Liver (tissue), 3 donors: ENCODE results near the gene HSD17B1.

Experiments
- FOXA1 ChIP-seq: IDR thresholded peaks from 2 replicates; pipeline ENCODE4 v1.6.1; 2016; ENCODE audit warnings: antibody characterized with exemption
- RAD21 ChIP-seq, 2 donors: IDR thresholded peaks; 2 replicates each; pipeline ENCODE4 v1.6.1; 2016; ENCODE audit warnings: antibody characterized with exemption in 2 of 2, mild to moderate bottlenecking in 2 of 2
- SP1 ChIP-seq: IDR thresholded peaks from 2 replicates; pipeline ENCODE4 v1.6.1; 2018; ENCODE audit warnings: antibody characterized with exemption, mild to moderate bottlenecking
- TAF1 ChIP-seq: conservative IDR thresholded peaks from 2 replicates; pipeline ENCODE4 v1.6.1; 2016; ENCODE audit warnings: antibody characterized with exemption, mild to moderate bottlenecking
- TF ChIP-seq, protein P1 (sequence below): fragments of 150-350 bp; IDR thresholded peaks from 2 replicates; pipeline ENCODE4 v1.5.1; 2017; ENCODE audit warnings: improper control_type of control experiment, low read depth, low read length; ENCODE audit not compliant: missing input control
- TF ChIP-seq, protein P2 (sequence below): IDR thresholded peaks from 2 replicates; pipeline ENCODE4 v1.6.1; 2016; ENCODE audit warnings: antibody characterized with exemption
- TF ChIP-seq, protein P3 (sequence below): IDR thresholded peaks from 2 replicates; pipeline ENCODE4 v1.6.1; 2016; ENCODE audit warnings: antibody characterized with exemption
- TF ChIP-seq, protein P4 (sequence below): IDR thresholded peaks from 2 replicates; pipeline ENCODE4 v1.6.1; 2016; ENCODE audit warnings: antibody characterized with exemption
- TF ChIP-seq, protein P5 (sequence below): IDR thresholded peaks from 2 replicates; pipeline ENCODE4 v1.6.1; 2016; ENCODE audit warnings: antibody characterized with exemption, mild to moderate bottlenecking
- donor health status: healthy.
- donor health status: healthy.

DNA sequence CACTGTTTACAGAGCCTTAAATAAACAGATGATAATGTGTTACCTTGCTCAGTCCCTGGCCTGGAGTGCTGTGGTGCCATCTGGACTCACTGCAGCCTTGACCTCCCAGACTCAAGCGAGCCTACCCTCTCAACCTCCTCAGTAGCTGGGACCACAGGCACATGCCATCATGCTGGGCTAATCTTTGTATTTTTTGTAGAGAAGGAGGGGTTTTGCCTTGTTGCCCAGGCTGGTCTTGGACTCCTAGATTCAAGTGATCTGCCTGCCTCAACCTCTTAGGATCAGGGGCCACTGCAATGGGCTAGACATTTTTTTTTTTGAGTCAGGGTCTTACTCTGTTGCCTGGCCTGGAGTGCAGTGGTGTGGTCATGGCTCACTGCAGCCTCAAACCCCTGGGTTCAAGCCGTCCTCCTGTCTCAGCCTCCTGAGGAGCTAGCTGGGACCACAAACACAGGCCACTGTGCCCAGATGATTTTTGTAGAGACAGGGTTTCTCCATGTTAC, 21.7 kb upstream of the HSD17B1 start:
- TF ChIP-seq, protein P1, sequence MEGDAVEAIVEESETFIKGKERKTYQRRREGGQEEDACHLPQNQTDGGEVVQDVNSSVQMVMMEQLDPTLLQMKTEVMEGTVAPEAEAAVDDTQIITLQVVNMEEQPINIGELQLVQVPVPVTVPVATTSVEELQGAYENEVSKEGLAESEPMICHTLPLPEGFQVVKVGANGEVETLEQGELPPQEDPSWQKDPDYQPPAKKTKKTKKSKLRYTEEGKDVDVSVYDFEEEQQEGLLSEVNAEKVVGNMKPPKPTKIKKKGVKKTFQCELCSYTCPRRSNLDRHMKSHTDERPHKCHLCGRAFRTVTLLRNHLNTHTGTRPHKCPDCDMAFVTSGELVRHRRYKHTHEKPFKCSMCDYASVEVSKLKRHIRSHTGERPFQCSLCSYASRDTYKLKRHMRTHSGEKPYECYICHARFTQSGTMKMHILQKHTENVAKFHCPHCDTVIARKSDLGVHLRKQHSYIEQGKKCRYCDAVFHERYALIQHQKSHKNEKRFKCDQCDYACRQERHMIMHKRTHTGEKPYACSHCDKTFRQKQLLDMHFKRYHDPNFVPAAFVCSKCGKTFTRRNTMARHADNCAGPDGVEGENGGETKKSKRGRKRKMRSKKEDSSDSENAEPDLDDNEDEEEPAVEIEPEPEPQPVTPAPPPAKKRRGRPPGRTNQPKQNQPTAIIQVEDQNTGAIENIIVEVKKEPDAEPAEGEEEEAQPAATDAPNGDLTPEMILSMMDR: no peak
- TF ChIP-seq FOXA1 (peak; percentile 96), SP1 (peak; percentile 73), TAF1 (no peak), RAD21 (IDR thresholded peaks at IDR 0.05) (peak; percentile 7 to 16)
- TF ChIP-seq, protein P2, sequence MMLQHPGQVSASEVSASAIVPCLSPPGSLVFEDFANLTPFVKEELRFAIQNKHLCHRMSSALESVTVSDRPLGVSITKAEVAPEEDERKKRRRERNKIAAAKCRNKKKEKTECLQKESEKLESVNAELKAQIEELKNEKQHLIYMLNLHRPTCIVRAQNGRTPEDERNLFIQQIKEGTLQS: no peak
- TF ChIP-seq, protein P3, sequence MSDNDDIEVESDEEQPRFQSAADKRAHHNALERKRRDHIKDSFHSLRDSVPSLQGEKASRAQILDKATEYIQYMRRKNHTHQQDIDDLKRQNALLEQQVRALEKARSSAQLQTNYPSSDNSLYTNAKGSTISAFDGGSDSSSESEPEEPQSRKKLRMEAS: peak; percentile 63
- TF ChIP-seq, protein P4, sequence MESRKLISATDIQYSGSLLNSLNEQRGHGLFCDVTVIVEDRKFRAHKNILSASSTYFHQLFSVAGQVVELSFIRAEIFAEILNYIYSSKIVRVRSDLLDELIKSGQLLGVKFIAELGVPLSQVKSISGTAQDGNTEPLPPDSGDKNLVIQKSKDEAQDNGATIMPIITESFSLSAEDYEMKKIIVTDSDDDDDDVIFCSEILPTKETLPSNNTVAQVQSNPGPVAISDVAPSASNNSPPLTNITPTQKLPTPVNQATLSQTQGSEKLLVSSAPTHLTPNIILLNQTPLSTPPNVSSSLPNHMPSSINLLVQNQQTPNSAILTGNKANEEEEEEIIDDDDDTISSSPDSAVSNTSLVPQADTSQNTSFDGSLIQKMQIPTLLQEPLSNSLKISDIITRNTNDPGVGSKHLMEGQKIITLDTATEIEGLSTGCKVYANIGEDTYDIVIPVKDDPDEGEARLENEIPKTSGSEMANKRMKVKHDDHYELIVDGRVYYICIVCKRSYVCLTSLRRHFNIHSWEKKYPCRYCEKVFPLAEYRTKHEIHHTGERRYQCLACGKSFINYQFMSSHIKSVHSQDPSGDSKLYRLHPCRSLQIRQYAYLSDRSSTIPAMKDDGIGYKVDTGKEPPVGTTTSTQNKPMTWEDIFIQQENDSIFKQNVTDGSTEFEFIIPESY: peak; percentile 19
- TF ChIP-seq, protein P5, sequence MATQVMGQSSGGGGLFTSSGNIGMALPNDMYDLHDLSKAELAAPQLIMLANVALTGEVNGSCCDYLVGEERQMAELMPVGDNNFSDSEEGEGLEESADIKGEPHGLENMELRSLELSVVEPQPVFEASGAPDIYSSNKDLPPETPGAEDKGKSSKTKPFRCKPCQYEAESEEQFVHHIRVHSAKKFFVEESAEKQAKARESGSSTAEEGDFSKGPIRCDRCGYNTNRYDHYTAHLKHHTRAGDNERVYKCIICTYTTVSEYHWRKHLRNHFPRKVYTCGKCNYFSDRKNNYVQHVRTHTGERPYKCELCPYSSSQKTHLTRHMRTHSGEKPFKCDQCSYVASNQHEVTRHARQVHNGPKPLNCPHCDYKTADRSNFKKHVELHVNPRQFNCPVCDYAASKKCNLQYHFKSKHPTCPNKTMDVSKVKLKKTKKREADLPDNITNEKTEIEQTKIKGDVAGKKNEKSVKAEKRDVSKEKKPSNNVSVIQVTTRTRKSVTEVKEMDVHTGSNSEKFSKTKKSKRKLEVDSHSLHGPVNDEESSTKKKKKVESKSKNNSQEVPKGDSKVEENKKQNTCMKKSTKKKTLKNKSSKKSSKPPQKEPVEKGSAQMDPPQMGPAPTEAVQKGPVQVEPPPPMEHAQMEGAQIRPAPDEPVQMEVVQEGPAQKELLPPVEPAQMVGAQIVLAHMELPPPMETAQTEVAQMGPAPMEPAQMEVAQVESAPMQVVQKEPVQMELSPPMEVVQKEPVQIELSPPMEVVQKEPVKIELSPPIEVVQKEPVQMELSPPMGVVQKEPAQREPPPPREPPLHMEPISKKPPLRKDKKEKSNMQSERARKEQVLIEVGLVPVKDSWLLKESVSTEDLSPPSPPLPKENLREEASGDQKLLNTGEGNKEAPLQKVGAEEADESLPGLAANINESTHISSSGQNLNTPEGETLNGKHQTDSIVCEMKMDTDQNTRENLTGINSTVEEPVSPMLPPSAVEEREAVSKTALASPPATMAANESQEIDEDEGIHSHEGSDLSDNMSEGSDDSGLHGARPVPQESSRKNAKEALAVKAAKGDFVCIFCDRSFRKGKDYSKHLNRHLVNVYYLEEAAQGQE: no peak
